ENCODE results near the gene RERG. TPM values are rescaled to one million over a fixed set of nuclear protein-coding genes. Genes with fewer than 3 reads are reported as not detected.

RERG gene
- total RNA-seq, 2 experiments from 2014 or later = not detected

DNA sequence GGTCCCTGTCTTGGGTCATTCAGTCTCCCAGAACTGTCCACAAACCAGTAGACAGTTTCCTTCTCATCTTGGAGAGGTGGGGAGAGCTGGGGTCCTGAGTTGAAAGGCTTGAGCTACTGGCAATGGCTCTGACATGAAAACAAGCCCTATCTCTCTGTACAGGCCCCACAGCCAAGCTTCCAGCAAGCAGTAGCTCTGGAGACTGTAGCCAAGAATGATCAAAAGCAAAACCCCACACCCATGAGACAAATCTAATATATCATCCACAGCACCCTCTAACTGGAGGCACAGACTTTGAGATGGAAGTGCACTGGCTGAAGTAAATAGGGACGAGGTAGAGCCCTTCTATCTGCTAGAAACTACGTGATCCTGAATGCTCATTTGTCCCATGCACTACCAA lies 40.9 kb downstream of the RERG start:
- Mint-ChIP-seq H3K9me3 (no peaks in the 10 kb centered on the region), H3K27ac (no peak overlapping the region), H3K36me3 (ENCODE audit: low read depth) (no peaks in the 10 kb centered on the region), H3K27me3 (peaks cover 24% of the 10 kb centered on the region), H3K4me1 (ENCODE audit: low read depth) (no peaks in the 10 kb centered on the region), H3K4me3 (no peak overlapping the region)
- DNase-seq (no peak), ATAC-seq (ENCODE audit: poor library complexity) (no peak)
- intact Hi-C loops (cut with DNase I, micrococcal nuclease) = no loop called here
- ChIA-PET POLR2A (no interaction called here), CTCF (no interaction called here)
- TF ChIP-seq, protein P1, sequence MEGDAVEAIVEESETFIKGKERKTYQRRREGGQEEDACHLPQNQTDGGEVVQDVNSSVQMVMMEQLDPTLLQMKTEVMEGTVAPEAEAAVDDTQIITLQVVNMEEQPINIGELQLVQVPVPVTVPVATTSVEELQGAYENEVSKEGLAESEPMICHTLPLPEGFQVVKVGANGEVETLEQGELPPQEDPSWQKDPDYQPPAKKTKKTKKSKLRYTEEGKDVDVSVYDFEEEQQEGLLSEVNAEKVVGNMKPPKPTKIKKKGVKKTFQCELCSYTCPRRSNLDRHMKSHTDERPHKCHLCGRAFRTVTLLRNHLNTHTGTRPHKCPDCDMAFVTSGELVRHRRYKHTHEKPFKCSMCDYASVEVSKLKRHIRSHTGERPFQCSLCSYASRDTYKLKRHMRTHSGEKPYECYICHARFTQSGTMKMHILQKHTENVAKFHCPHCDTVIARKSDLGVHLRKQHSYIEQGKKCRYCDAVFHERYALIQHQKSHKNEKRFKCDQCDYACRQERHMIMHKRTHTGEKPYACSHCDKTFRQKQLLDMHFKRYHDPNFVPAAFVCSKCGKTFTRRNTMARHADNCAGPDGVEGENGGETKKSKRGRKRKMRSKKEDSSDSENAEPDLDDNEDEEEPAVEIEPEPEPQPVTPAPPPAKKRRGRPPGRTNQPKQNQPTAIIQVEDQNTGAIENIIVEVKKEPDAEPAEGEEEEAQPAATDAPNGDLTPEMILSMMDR (IDR thresholded peaks at IDR 0.05) = no peak
- H3K27ac ChIP-seq (ENCODE audit: low read depth in 1 of 2, low read length in 2 of 2) = no peak overlapping the region
- H3K4me3 ChIP-seq (ENCODE audit: low read length) = no peak overlapping the region
- H3K27me3 ChIP-seq (ENCODE audit: control insufficient read depth in 1 of 2, insufficient read depth in 2 of 2, low read length in 2 of 2) = peaks cover 0 to 9% of the 10 kb centered on the region in 2 experiments
- no peaks in the 10 kb centered on the region for H3K36me3 ChIP-seq (ENCODE audit: insufficient read depth, low read length)
- H3K4me1 ChIP-seq (ENCODE audit: insufficient read depth, low read length) = no peaks in the 10 kb centered on the region
- no peaks in the 10 kb centered on the region for H3K9me3 ChIP-seq (ENCODE audit: control insufficient read depth in 1 of 2, insufficient read depth in 1 of 2, low read length in 2 of 2)

DNA sequence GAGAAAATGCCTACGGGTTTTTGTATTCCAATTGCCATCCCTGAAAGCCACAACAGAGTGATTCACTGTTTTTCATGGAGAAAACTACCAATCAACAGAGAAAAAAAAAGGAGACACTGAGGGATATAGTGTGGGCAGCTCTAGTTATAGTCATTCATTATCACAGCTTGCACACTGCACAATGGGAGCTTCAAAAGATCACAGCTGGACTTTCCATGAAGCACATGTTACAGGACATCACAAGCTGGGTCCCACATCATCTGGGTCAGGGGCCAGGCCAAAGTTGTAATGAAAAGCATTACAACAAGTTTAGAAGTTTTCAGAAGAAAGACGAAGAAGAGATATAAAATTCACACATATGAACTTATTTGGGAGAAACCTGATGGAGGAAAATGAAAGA lies 41.5 kb downstream of the RERG start:
- CTCF ChIA-PET = no interaction called here
- Mint-ChIP-seq H3K27ac (no peak overlapping the region), H3K27me3 (peaks cover 26% of the 10 kb centered on the region), H3K9me3 (no peaks in the 10 kb centered on the region), H3K36me3 (ENCODE audit: low read depth) (no peaks in the 10 kb centered on the region), H3K4me3 (no peak overlapping the region), H3K4me1 (ENCODE audit: low read depth) (no peaks in the 10 kb centered on the region)
- H3K27ac ChIP-seq (ENCODE audit: low read depth in 1 of 2, low read length in 2 of 2) = no peak overlapping the region
- intact Hi-C loops (cut with DNase I, micrococcal nuclease) = no loop called here
- H3K9me3 ChIP-seq (ENCODE audit: control insufficient read depth in 1 of 2, insufficient read depth in 1 of 2, low read length in 2 of 2) = no peaks in the 10 kb centered on the region
- no peak for ATAC-seq (ENCODE audit: poor library complexity)
- H3K4me3 ChIP-seq (ENCODE audit: low read length) = no peak overlapping the region
- TF ChIP-seq, protein P1 (IDR thresholded peaks at IDR 0.05) = no peak
- H3K4me1 ChIP-seq (ENCODE audit: insufficient read depth, low read length) = no peaks in the 10 kb centered on the region
- peaks cover 0 to 9% of the 10 kb centered on the region in 2 experiments for H3K27me3 ChIP-seq (ENCODE audit: control insufficient read depth in 1 of 2, insufficient read depth in 2 of 2, low read length in 2 of 2)
- POLR2A ChIA-PET = no interaction called here
- no peak for DNase-seq
- no peaks in the 10 kb centered on the region for H3K36me3 ChIP-seq (ENCODE audit: insufficient read depth, low read length)

DNA sequence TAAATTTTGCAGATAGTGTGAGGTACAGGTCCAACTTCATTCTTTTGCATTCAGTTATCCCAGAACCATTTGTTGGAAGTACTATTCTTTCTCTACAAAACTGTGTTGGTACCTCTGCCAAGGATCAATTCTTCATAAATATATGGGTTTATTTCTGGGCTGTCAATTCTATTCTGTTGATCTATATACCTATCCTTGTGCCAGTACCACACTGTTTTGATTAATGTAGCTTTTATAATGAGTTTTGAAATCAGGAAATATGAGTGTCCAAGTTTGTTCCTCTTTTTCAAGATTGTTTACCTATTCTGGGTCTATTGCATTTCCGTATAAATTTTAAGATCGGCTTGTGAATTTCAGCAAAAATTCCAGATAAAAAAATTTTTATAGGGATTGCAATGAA lies 48.1 kb downstream of the RERG start:
- peaks cover 0 to 6% of the 10 kb centered on the region in 2 experiments for H3K27me3 ChIP-seq (ENCODE audit: control insufficient read depth in 1 of 2, insufficient read depth in 2 of 2, low read length in 2 of 2)
- no peak for ATAC-seq (ENCODE audit: poor library complexity)
- no peak overlapping the region for H3K4me3 ChIP-seq (ENCODE audit: low read length)
- no peaks in the 10 kb centered on the region for H3K4me1 ChIP-seq (ENCODE audit: insufficient read depth, low read length)
- H3K4me1 Mint-ChIP-seq (ENCODE audit: low read depth) = no peaks in the 10 kb centered on the region
- ChIA-PET POLR2A (interaction anchor here (1.0 kb wide), 1 partner anchor 370 kb away, joined by 3 read pairs; the partner anchor contains the start of gene WBP11), CTCF (no interaction called here)
- H3K4me3 Mint-ChIP-seq = no peak overlapping the region
- H3K27me3 Mint-ChIP-seq = peaks cover 30% of the 10 kb centered on the region
- intact Hi-C loops (cut with DNase I, micrococcal nuclease) = no loop called here
- H3K9me3 Mint-ChIP-seq = peaks cover 3% of the 10 kb centered on the region
- no peaks in the 10 kb centered on the region for H3K36me3 ChIP-seq (ENCODE audit: insufficient read depth, low read length)
- H3K27ac ChIP-seq (ENCODE audit: low read depth in 1 of 2, low read length in 2 of 2) = no peak overlapping the region
- no peaks in the 10 kb centered on the region for H3K9me3 ChIP-seq (ENCODE audit: control insufficient read depth in 1 of 2, insufficient read depth in 1 of 2, low read length in 2 of 2)
- H3K27ac Mint-ChIP-seq = no peak overlapping the region
- H3K36me3 Mint-ChIP-seq (ENCODE audit: low read depth) = no peaks in the 10 kb centered on the region
- TF ChIP-seq, protein P1 (IDR thresholded peaks at IDR 0.05) = no peak
- DNase-seq = no peak

Data from CD4-positive, alpha-beta T cell (primary cell).